Measurements from ENCODE around the gene HIGD1B. TPM values are rescaled to one million over a fixed set of nuclear protein-coding genes. Genes with fewer than 3 reads are reported as not detected.

Gene HIGD1B
- total and polyA plus RNA-seq, 2 of the 13 experiments (the other 11 are each of a cell fraction or from before 2014, with no cell fraction given), result not detected

DNA sequence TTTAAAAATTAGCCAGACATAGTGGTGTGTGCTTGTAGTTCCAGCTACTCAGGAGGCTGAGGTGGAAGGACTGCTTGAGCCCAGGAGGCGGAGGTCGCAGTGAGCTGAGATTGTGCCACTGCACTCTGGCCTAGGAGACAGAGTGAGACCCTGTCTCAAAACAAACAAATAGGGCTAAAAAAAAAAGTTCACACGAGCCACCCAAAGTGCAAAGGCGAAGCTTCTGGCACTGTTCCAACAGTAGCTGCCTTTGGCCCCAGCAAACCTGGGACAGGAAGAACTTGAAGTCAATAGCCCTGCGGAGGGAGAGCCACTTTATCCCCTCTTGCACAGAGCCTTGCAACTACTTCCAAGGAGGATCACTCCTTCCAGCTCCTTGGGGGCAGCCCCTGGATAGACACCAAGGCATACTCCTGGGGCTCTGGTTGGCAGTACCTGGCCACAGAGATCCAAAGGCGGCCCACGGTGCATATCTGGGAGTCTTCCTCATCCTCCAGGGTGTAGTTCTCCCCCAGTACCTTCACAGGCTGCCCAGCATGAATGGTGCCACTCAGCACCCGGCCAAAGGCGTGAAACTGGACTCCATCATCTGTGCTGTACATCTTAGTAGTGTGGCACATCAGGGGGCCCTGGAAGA, 14.7 kb downstream of the HIGD1B start (continued):
- TF ChIP-seq, protein P1, sequence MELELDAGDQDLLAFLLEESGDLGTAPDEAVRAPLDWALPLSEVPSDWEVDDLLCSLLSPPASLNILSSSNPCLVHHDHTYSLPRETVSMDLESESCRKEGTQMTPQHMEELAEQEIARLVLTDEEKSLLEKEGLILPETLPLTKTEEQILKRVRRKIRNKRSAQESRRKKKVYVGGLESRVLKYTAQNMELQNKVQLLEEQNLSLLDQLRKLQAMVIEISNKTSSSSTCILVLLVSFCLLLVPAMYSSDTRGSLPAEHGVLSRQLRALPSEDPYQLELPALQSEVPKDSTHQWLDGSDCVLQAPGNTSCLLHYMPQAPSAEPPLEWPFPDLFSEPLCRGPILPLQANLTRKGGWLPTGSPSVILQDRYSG (CRISPR knock-in tag; IDR thresholded peaks at IDR 0.05), result no peak
- no peak for TF ChIP-seq PRPF4 (IDR thresholded peaks at IDR 0.05; ENCODE audit: low read depth, low read length, poor library complexity, severe bottlenecking)
- no peak for TF ChIP-seq ZNF512B (CRISPR knock-in tag; IDR thresholded peaks at IDR 0.05; ENCODE audit: borderline replicate concordance)
- TF ChIP-seq, protein P2, sequence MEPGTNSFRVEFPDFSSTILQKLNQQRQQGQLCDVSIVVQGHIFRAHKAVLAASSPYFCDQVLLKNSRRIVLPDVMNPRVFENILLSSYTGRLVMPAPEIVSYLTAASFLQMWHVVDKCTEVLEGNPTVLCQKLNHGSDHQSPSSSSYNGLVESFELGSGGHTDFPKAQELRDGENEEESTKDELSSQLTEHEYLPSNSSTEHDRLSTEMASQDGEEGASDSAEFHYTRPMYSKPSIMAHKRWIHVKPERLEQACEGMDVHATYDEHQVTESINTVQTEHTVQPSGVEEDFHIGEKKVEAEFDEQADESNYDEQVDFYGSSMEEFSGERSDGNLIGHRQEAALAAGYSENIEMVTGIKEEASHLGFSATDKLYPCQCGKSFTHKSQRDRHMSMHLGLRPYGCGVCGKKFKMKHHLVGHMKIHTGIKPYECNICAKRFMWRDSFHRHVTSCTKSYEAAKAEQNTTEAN (CRISPR knock-in tag; conservative IDR thresholded peaks at IDR 0.05), result no peak
- TF ChIP-seq GATAD2A (CRISPR knock-in tag; IDR thresholded peaks at IDR 0.05), result 0 out of 2 replicates have a peak, but pooled peaks have one; percentile 19
- peak; percentile 80 for TF ChIP-seq PAXIP1 (CRISPR knock-in tag; conservative IDR thresholded peaks at IDR 0.05)
- TF ChIP-seq CEBPZ (IDR thresholded peaks at IDR 0.05; ENCODE audit: low read length), result no peak
- no peak for TF ChIP-seq SATB2 (CRISPR knock-in tag; IDR thresholded peaks at IDR 0.05)
- no peak for TF ChIP-seq ZNF513 (CRISPR knock-in tag; conservative IDR thresholded peaks at IDR 0.05)
- TF ChIP-seq, protein P3, sequence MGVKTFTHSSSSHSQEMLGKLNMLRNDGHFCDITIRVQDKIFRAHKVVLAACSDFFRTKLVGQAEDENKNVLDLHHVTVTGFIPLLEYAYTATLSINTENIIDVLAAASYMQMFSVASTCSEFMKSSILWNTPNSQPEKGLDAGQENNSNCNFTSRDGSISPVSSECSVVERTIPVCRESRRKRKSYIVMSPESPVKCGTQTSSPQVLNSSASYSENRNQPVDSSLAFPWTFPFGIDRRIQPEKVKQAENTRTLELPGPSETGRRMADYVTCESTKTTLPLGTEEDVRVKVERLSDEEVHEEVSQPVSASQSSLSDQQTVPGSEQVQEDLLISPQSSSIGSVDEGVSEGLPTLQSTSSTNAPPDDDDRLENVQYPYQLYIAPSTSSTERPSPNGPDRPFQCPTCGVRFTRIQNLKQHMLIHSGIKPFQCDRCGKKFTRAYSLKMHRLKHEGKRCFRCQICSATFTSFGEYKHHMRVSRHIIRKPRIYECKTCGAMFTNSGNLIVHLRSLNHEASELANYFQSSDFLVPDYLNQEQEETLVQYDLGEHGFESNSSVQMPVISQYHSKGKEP (CRISPR knock-in tag; IDR thresholded peaks at IDR 0.05), result no peak
- no peak for TF ChIP-seq FOXC1 (CRISPR knock-in tag; IDR thresholded peaks at IDR 0.05; ENCODE audit: borderline replicate concordance)
- peak; percentile 72; the same call in 1 of the 2 replicates for TF ChIP-seq ZNF205 (CRISPR knock-in tag; IDR thresholded peaks at IDR 0.05)

Measured in HepG2 (cell line).